Effector CD8-positive, alpha-beta T cell (primary cell): ENCODE results near the gene CIDEA.
"Not testable (repeated sequence)": the region's sequence is repeated elsewhere in the genome, so short reads cannot be mapped to it uniquely, and the experiment has no call there.

Source experiments
- DNase-seq: peaks from one replicate; lab custom pipeline; 2025; lab: John Stamatoyannopoulos, UW

CIDEA gene

GRCh38 chr18:12238826-12239225 is 15.3 kb upstream of the CIDEA start:
- no peak for DNase-seq

GRCh38 chr18:12239431-12239830 is 14.7 kb upstream of the CIDEA start:
- no peak for DNase-seq

DNA sequence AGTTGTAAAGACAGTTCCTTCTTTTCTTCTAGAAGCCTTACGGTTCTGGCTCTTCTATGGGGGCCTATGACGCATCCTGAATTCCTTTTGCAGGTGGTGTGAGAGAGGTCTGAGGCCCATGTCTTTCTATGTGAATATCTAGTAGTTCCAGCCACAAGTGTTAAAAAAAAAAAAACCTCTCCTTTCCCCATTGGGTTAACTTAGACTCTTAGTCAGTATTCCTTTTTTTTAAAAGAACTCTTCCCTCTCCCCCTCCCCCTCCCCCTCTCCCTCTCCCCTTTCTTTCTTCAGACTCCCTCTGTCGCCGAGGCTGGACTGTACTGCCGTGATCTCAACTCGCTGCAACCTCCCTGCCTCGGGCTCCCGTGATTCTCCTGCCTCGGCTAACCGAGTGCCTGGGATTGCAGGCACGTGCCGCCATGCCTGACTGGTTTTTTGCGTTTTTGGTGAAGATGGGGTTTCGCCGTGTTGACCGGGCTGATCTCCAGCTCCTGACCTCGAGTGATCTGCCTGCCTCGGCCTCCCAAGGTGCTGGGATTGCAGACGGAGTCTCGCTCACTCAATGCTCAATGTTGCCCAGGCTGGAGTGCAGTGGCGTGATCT is 11.4 kb upstream of the CIDEA start:
- DNase-seq, result no peak

- DNase-seq, result not testable (repeated sequence)
Measured at GRCh38 chr18:12243272-12243671, 10.9 kb upstream of the CIDEA start.

DNA sequence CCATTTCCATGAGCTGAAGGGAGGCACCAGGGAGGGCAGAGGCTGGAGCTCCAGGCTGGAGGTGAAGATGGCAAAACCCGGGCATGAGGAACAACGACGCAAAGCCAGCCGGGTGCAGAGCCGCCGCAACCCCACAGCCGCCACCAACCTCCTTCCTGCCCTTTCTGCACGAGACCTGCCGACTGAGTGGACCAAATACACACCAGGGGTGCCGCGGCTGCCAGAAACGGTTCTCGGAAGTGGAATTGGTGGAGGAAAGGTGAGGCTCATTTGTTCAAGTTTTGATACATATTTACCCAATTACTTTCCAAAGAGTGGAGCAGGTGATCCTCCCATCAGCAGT is 8.4 kb upstream of the CIDEA start:
- DNase-seq, result no peak

DNA sequence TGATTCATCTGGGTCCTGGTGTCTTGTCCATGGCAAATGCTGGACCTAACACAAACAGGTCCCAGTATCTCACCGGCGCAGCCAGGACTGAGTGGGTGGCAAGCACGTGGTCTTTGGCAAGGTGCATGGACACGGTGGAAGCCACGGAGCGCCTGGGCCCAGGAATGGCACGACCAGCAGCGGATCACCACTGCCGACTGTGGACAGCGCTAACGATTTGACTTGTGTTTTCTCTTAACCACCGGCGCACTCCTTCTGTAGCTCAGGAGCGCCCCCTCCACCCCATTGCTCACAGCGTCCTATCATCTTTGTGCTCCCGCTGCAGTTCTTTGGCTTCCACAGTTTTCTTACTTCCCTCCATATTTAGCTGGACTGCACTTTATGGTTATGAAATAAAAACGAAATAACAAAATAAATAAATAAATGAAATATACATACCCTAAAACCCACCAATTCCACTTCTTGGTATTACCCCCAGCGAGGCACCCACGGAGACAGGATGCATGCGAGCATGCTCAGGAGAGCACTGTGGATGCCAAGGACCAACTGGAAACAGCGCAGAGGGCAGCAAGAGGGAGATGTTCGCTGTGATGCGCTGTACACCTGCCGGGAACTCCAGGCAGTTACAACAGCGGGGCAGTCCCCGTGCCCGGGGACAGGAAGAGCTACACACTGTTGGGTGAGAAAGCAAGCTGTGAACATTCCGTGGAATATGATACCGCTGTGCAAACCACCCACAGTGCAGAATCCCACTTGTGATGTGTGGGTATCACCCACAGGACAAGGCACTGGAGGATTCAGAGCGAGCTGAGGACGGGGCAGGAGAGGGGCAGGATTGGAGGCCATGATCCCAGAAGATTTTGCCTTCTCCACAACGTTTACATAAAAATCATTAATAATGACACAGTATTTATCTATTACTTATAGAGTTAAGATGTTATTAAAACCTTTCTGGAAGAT is 7.0 kb upstream of the CIDEA start:
- DNase-seq, result no peak

- no peak for DNase-seq
Measured at GRCh38 chr18:12247946-12248345, 6.2 kb upstream of the CIDEA start.

- no peak for DNase-seq
Measured at GRCh38 chr18:12248926-12249720, 5.0 kb upstream of the CIDEA start.

DNA sequence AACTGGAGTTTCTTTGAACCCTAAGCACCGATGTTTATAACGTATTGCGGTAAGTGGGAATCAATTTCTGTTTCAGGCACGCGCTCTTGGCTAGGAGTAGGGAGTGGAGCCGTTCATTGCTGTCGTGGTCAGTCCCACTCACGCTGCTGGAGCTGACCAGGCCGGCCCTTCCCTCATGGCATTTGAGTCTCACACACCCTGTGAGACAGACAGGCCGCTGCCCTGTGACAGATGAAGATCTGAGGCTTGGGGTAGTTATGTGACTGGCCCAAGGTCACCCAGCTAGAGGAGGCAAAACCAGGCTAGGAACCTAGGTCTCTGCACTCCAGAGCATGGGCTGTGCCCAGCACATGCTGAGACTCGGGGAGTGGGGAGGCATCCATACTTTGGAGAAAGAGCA is 2.9 kb upstream of the CIDEA start:
- DNase-seq, result no peak

GRCh38 chr18:12252061-12252460 is 2.1 kb upstream of the CIDEA start:
- no peak for DNase-seq

- DNase-seq, result no peak
Measured at GRCh38 chr18:12253027-12253426, 1.1 kb upstream of the CIDEA start.

DNA sequence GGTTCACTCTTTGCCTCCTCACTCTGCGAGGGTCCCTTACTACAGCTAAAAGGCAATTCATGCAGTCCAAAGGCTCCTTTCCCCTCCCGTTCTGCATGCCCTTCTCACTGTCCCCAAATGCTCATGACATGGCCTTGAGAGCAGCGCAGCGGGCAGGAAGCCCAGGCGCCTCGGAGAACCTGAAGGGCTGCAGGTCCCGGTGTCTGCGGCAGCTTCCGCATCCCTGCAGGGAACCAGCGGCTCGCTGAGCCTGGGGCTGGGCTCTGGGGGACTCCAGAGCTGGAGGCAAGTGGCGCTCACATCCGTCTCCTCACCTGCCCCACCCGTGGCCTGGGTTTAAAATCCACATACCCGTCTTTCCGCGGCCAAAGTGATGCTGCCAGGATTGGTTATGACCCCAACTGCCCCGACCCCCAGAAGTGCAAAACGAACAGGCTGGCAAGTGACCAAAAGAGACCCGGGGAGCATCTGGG is 462 bp upstream of the CIDEA start:
- no peak for DNase-seq

DNA sequence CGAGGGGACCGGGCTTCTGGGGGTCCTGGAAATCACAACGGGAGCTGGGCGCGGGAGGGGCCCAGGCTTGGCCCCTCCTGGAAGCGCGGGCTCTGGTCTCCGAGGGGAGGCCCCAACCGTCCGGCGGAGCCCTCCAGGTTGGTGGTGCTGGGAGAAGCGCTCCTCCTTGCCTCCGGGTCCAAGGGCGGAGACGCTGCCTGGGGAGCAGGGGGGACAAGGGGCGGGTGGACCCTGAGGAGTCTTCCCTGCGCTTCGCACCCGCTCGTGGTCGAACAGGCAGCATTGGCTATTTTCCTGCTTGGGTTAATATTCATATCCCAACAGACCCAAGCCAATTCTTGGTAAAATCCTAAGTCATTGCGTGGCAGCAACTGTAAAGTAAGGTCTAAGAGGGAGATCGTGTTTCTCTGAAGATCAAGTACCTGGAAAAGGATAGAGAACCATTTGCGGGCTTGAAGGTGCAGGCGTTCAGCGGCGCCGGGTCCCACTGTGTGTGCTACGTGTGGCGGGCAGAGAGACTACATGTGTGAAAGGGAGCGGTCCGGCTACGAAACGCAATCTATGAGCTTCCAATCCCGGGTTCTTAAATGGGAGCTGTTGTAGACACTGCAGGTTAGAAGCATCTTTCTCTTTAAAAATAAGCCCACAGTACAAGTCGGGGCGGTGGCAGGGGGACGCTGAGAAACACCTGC is 805 bp downstream of the CIDEA start:
- no peak for DNase-seq

GRCh38 chr18:12255626-12256026 is 1.5 kb downstream of the CIDEA start:
- DNase-seq, result no peak

DNA sequence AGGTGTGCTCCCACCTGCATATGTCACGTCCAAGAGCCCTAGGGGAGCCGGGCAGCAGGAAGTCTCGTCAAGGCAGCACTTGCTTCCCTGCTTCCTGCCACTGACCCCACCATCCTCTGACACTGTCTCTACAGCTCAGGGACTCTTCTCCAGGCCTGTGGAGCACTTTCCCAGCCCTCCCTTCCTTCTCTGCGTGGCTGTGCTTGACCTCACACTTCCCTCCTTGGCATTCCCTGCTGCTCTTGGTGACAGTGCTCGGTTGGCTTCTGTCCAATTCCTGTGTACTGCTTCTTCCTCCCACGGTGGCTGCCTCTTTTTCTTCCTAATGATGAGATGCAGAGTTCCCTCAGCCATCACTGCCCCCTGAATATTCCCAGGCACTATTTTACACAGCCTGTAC is 2.8 kb downstream of the CIDEA start:
- DNase-seq, result no peak

GRCh38 chr18:12257996-12258718 is 4.0 kb downstream of the CIDEA start:
- DNase-seq, result no peak

GRCh38 chr18:12258719-12259705 is 4.9 kb downstream of the CIDEA start:
- DNase-seq, result no peak

DNA sequence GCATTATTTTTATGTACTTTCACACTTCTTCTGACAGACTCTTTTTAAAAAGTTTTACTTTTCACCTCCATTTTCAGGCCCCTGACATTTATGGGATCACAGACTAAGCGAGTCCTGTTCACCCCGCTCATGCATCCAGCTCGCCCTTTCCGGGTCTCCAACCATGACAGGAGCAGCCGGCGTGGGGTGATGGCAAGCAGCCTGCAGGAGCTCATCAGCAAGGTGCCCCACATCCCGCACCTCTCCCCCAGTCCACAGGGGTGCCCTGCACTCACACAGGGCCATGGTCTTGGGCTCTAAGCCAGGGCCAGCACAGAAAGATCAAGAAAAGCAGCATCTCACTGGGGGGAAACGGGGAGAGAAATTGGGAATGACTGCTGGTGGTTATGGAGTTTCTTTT is 8.6 kb downstream of the CIDEA start:
- no peak for DNase-seq

GRCh38 chr18:12264864-12265263 is 10.7 kb downstream of the CIDEA start:
- no peak for DNase-seq
